ENCODE measurements around the gene NDUFS8.

The NDUFS8 gene

GRCh38 chr11:68012843-68013610, 17.5 kb upstream of the NDUFS8 start:
- DNase-seq (ENCODE audit: low read depth), result peak; percentile 98
- no peak overlapping the region for H3K4me3 ChIP-seq (ENCODE audit: low read length)
- TF ChIP-seq, protein P1, sequence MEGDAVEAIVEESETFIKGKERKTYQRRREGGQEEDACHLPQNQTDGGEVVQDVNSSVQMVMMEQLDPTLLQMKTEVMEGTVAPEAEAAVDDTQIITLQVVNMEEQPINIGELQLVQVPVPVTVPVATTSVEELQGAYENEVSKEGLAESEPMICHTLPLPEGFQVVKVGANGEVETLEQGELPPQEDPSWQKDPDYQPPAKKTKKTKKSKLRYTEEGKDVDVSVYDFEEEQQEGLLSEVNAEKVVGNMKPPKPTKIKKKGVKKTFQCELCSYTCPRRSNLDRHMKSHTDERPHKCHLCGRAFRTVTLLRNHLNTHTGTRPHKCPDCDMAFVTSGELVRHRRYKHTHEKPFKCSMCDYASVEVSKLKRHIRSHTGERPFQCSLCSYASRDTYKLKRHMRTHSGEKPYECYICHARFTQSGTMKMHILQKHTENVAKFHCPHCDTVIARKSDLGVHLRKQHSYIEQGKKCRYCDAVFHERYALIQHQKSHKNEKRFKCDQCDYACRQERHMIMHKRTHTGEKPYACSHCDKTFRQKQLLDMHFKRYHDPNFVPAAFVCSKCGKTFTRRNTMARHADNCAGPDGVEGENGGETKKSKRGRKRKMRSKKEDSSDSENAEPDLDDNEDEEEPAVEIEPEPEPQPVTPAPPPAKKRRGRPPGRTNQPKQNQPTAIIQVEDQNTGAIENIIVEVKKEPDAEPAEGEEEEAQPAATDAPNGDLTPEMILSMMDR (conservative IDR thresholded peaks at IDR 0.05; ENCODE audit: low read length), result no peak

GRCh38 chr11:68013611-68014156, 16.8 kb upstream of the NDUFS8 start:
- DNase-seq (ENCODE audit: low read depth), result no peak
- TF ChIP-seq, protein P1 (conservative IDR thresholded peaks at IDR 0.05; ENCODE audit: low read length), result no peak

DNA sequence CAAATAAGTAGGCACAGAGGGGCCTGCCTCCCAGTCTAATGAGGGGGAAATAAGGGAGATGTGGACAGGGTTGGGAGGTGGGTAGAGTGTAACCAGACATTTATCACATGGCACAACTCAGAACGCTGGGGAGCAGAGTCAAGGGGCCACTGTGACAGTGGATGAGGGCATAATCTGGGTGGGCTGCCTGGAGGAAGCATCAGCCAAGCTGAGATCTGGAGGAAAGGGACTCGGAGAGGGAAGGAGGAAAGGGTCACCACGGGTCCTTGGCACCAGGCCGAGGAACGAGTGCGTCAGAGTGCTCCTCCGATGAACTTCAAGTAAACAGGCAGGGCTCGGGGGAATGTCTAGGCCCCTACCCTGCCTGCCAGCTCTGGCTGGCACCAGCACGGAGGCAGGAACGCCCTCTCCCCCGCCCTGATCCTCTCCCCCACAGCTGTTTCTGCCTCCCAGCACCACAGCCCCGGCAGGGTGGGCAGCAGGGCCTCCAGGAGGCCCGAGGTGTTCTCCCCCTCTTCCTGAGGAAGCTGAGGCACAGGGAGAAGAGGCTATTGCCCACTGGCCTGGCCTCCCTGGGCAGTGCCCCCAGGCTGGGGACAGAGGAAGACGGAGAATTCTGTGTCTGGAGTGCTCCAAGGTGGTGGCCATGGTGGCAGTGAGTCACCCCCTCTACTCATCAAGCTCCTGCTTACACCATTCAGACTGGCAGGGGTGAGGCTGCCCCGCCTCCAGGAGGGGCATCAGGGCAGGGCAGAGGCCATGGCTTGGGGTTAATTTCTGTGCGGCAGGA, 16.1 kb upstream of the NDUFS8 start:
- peak overlapping the region; percentile 7; the same call in 1 of the 2 replicates for H3K4me3 ChIP-seq (ENCODE audit: low read length)

More at GRCh38 chr11:68013611-68014156, 16.8 kb upstream of the NDUFS8 start:
- no peak overlapping the region for H3K4me3 ChIP-seq (ENCODE audit: low read length)

DNA sequence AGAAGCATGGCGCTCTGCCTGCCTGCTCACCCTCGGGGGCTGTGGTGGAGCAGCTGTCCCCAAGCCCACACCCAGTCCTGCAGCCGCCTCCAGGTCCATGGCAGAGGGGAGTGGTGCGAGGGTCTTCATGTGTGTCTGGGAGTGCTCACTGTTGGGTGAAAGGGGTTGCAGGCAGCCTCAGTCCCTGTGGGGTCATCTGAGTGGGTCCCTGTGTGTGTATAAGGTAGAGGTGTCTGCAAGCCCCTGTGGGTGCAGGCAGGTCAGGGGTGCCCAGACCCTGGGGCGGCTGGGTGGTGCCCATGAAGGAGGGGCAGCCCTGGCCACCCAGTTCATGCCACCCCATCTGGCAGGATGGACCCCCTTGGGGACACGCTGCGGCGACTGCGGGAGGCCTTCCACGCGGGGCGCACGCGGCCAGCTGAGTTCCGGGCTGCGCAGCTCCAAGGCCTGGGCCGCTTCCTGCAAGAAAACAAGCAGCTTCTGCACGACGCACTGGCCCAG, 15.5 kb upstream of the NDUFS8 start:
- no peak overlapping the region for H3K4me3 ChIP-seq (ENCODE audit: low read length)
- no peak for DNase-seq (ENCODE audit: low read depth)
- TF ChIP-seq, protein P1 (conservative IDR thresholded peaks at IDR 0.05; ENCODE audit: low read length), result no peak

More for the DNA sequence above, 16.1 kb upstream of the NDUFS8 start:
- TF ChIP-seq, protein P1 (conservative IDR thresholded peaks at IDR 0.05; ENCODE audit: low read length), result no peak
- DNase-seq (ENCODE audit: low read depth), result peak; percentile 75

- no peak overlapping the region for H3K4me3 ChIP-seq (ENCODE audit: low read length)
- TF ChIP-seq, protein P1 (conservative IDR thresholded peaks at IDR 0.05; ENCODE audit: low read length), result no peak
- DNase-seq (ENCODE audit: low read depth), result no peak
Measured at GRCh38 chr11:68015467-68015866, 15.0 kb upstream of the NDUFS8 start.

DNA sequence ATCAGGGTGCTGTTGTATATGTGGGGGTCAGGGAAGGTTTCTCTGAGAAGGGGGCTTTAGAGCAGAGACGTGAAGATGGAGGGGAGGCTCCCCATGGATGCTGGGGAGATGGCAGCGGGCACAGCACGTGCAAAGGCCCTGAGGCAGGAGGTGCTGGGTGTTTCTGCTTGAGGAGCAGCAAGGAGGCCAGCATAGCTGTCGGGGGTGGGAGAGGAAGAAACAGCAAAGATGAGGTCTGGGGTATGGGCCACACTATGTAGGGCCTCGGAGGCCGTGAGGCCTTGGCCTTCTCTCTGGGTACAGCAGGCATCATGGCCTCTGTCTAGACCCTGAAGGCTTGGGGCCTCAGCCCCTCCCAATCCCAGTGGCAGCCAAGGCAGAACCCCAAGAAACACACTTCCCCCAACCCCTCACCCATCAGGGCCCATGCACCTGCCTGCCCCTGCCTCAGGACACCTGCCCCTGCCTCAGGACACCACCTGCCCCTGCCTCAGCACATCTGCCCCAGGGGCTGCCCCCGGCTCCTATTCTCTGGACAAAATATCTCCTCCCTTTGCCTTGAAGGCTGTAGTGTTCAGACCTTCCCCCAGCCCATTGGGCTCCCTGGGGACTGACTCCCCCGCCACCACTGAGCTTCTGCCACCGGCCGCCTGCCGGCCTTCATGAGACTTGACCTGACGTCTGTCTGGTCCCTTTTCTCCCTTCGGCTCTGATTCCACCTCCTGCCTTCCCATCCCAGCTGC, 14.1 kb upstream of the NDUFS8 start:
- no peak for DNase-seq (ENCODE audit: low read depth)
- TF ChIP-seq, protein P1 (conservative IDR thresholded peaks at IDR 0.05; ENCODE audit: low read length), result no peak
- no peak overlapping the region for H3K4me3 ChIP-seq (ENCODE audit: low read length)

Data from AG10803 (cell line).